AG10803 (cell line): ENCODE data around the gene LYZL4.

Experiments
- DNase-seq: peaks from one replicate; pipeline ENCODE4 v3.0.0; 2010; ENCODE audit warnings: low read depth
- H3K4me3 ChIP-seq: 2 replicates; pipeline ENCODE4 v1.5.1; 2011; ENCODE audit warnings: mild to moderate bottlenecking, low read length, control low read depth
- CTCF ChIP-seq: conservative IDR thresholded peaks from 2 replicates; pipeline ENCODE4 v1.5.1; 2011; ENCODE audit warnings: mild to moderate bottlenecking, low read length, control low read depth, inconsistent platforms

The LYZL4 gene

GRCh38 chr3:42428830-42429229, 18.4 kb upstream of the LYZL4 start:
- H3K4me3 ChIP-seq: no peak overlapping the region
- no peak for TF ChIP-seq CTCF
- DNase-seq: no peak

GRCh38 chr3:42425736-42426407, 15.5 kb upstream of the LYZL4 start:
- no peak for DNase-seq
- TF ChIP-seq CTCF: no peak
- H3K4me3 ChIP-seq: no peak overlapping the region

GRCh38 chr3:42424911-42425310, 14.5 kb upstream of the LYZL4 start:
- no peak for TF ChIP-seq CTCF
- no peak overlapping the region for H3K4me3 ChIP-seq
- DNase-seq: no peak

GRCh38 chr3:42421818-42422796, 11.7 kb upstream of the LYZL4 start:
- DNase-seq: no peak
- no peak overlapping the region for H3K4me3 ChIP-seq
- TF ChIP-seq CTCF: no peak

- no peak for TF ChIP-seq CTCF
- H3K4me3 ChIP-seq: no peak overlapping the region
- no peak for DNase-seq
Measured at GRCh38 chr3:42419563-42419962, 9.2 kb upstream of the LYZL4 start.

GRCh38 chr3:42412526-42413155, 2.2 kb upstream of the LYZL4 start:
- H3K4me3 ChIP-seq: no peak overlapping the region
- no peak for TF ChIP-seq CTCF
- no peak for DNase-seq
